Effector CD8-positive, alpha-beta T cell (primary cell): ENCODE data around the gene SREBF1.
"Not testable (repeated sequence)": the region's sequence is repeated elsewhere in the genome, so short reads cannot be mapped to it uniquely, and the experiment has no call there.

Experiments used
- DNase-seq: peaks from one replicate; lab custom pipeline; 2025; lab: John Stamatoyannopoulos, UW

SREBF1 gene

DNA sequence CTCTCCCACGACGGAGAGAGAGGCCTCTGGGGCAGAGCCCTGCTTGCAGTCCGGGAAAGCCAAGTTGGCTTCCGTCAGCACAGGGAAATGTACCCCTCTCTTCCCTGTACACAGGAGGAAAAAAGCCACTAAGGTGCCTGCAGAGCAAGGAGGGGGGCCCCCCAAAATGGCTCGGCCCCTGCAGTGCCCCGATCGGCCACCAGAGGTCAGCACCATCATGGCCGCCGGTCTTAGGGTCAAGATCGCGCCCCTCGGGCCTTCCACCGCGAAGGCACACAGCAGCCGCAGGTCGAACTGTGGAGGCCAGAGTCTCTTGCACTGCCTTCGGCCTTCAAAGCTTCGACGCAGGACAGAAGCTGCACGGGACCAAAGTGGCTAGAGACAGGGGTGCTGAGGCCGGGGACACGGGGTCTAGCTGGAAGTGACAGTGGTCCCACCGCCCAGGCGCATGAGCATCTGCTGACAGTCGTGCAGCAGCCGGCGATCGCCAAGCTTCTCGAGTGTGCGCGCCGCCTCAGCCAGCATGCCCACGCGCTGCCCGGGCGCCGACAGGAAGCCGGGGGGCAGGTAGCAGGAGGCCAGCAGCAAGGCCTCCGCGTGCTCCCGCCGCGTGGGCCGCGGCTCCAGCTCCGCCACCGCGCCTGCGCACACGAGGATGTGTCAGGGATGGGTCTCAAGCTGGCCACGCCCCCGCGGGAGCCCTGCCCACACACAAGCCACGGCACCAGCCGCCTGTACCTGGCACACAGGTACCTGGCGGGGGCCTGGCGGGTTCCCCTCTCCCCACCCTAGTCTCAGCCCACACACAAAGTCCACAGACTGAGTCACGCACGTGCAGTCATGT lies 24.4 kb downstream of the SREBF1 start:
- DNase-seq = peak; percentile 68

DNA sequence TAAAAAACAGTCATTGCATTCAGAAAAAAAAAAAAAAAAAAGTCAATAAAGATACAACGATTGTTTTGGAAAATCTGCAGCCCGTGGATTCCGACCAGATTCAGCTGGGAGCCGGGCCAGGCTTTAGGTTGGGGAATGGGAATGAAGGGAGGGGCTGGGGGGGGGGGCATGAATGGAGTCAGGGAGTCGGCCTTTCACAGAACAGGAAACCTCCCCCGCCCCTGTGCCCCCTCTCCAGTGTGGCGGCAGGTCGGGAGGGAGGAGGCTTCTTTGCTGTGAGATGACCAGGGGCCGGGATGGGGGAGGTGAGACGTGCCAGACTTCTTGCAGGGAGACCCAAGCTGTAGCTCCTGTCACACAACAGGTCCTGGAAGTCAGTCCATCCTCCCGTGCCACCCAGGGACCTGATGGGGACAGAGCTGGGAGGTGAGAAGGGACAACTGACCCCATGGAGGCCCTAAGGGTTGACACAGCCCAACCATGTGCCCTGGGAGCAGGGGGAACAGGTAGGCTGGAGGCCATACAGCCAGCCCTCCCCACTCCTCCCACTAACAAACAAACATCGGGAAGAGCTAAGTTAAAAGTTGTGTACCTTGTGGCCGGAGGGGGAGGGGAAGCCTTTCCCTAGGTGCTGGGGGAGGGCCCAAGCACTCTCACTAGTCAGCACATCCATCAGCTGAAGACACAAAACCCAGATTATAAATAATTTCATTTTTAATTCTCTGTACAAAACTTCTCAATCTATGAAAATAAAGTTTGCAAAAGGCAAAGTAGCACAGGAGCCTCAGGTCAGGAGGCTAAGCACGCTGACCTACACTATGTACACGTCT lies 25.2 kb downstream of the SREBF1 start:
- no peak for DNase-seq

DNA sequence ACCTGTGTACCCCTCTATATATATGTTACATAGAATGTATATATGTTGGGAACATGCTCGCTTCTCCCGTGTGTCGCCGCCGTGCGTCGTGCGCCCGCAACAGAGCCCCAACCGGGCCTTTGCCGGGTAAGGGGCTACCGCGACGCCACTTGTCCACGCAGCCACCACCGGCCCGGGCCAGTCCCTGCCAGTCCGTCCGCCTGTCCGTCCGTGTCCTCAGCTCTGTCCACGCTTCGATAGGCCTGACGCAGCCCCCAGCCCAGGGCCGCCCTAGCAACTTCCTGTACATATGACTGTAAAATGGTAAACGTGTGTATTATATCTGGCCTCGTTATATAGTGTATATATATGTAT lies 25.9 kb downstream of the SREBF1 start:
- no peak for DNase-seq

- DNase-seq = no peak
Measured at GRCh38 chr17:17810084-17810894, 26.5 kb downstream of the SREBF1 start.

GRCh38 chr17:17809531-17810083 lies 27.2 kb downstream of the SREBF1 start:
- no peak for DNase-seq

GRCh38 chr17:17808706-17809432 lies 27.9 kb downstream of the SREBF1 start:
- DNase-seq = no peak

GRCh38 chr17:17808200-17808599 lies 28.6 kb downstream of the SREBF1 start:
- not testable (repeated sequence) for DNase-seq

DNA sequence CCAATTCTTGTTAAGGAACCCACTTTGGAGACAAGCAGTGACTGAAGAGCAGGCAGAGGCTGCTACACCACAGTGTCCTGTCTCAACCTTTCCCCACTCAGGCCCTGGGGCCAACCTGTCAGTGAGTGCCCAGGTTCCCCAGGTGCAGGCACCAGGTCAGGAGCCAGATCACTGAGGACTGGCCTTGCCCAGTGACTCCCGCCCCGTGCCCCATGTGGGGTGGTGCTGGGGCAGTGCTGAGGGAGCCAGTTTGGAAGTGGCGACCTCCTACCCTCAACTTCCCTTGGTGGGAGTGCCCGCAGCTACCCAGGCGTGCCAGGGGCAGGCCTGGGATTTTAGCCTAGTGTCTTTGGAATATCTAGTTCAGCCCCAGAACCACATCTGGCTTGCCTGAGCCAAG lies 29.3 kb downstream of the SREBF1 start:
- no peak for DNase-seq

GRCh38 chr17:17806611-17807274 lies 30.0 kb downstream of the SREBF1 start:
- DNase-seq = no peak

DNA sequence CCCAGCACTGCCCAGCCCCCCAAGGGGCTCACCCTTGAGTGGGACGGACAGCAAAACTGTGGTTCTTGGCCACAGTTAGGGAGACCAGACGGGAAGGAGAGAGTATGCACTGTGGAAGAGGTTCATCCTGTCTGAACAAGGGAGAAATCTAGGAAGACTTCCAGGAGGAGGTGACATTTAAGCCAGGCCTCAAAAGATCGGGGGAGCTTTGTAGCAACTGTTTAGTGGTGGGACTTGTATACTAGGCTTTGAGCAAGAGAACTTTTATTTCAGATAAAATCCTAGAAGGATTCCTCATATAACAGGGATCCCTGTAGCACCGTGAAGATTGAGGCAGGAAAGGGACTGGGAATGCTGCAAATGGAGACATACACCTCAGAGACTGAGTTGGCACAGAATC lies 30.8 kb downstream of the SREBF1 start:
- DNase-seq = no peak

DNA sequence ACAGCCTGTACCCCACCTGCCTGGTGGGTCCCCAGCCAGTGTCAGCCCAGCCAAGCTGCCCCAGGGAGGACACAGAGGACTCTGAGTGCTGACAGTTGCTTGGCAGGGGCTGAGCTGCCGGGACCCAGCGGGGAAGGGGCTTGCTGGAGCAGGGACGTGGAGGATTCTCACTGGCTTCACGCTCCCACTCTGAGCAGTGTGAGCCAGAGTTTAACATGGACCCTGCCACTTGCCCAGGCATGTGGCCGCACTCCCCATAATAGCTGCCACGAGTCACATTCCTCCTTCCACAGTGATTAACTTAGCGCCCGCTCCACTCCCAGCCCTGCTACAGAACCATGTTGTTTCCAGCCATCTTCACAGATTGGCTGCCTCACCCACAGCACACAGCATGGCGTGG lies 31.2 kb downstream of the SREBF1 start:
- DNase-seq = no peak

- DNase-seq = no peak
Measured at GRCh38 chr17:17804007-17804406, 32.8 kb downstream of the SREBF1 start.

DNA sequence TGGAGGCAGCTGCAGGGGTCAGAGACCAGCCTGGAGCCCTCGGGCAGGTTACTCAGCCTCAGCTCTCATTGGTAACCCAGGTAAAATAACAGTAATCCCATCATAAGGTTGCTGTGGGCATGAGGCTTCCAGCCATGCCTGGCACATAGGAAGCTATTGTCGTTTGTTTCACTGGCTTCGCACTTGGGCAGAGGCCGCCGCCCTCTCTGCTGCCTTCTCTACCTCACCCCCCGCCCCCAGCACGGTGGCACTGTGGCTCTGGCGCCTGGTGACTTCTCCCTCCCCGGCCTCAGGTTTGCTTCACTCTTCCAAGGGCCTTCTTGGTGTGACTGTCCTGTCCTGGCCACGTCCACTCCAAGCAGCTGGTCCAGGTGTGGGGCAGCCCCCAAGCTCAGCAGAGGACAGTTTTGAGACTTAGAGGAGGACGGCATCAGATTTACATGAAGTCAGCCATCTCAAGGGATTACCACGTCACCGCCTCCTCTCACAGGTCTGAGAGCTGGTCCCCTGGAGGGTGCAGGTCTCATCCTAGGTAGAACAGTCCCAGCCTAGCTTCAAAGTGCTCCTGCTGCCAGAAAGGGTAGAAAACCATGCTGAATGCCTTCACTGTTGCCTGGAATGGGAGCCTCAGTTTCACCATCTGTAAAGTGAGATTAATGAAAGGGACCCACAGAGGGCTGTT lies 34.8 kb downstream of the SREBF1 start:
- DNase-seq = no peak

DNA sequence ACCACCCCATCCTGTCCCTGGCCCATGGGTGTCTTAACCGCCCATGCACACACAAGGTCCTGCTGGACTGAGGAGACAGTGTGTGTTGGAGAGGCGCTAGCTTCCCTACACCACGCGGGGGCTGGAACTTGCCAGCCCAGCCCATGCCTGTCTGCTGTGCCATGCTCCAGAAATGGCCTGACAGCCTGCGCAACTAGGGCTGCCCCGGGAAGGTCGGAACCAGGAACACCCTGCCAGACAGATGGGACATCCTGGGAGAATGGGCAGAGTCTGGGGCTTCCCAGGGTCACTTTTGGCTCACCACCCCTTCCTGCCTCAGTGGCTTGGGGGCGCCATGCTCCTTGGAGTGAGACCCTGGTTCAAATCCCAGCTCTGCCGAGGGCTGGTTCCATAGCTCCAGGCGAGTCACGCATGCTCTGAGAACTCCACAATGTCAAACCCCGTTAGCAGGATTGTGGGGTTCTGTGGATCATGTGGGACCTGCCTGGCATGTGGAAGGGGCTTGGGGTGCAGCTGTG lies 36.2 kb downstream of the SREBF1 start:
- DNase-seq = no peak

- no peak for DNase-seq
Measured at GRCh38 chr17:17798573-17799255, 38.1 kb downstream of the SREBF1 start.

GRCh38 chr17:17798010-17798556 lies 38.7 kb downstream of the SREBF1 start:
- no peak for DNase-seq

DNA sequence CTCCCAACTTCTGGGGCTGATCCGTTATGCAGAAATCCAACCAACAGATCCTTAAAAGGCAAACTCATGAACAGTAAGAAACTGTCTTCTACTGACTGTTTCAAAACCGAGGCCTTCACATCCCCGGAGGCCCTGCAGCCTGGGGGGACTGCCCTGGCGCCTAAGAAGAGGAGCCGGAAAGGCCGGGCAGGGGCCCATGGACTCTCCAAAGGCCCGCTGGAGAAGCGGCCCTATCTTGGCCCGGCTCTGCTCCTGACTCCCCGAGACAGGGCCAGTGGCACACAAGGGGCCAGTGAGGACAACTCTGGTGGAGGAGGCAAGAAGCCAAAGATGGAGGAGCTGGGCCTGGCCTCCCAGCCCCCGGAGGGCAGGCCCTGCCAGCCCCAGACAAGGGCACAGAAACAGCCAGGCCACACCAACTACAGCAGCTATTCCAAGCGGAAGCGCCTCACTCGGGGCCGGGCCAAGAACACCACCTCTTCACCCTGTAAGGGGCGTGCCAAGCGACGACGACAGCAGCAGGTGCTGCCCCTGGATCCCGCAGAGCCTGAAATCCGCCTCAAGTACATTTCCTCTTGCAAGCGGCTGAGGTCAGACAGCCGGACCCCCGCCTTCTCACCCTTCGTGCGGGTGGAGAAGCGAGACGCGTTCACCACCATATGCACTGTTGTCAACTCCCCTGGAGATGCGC lies 39.5 kb downstream of the SREBF1 start:
- DNase-seq = no peak

DNA sequence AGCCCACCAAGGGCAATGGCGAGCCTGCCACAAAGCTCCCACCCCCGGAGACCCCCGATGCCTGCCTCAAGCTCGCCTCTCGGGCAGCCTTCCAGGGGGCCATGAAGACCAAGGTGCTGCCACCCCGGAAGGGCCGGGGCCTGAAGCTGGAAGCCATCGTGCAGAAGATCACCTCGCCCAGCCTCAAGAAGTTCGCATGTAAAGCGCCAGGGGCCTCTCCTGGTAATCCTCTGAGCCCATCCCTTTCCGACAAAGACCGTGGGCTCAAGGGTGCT lies 40.1 kb downstream of the SREBF1 start:
- DNase-seq = no peak
